Activated CD4-positive, alpha-beta T cell treated with anti-CD3 and anti-CD28 coated beads, Interleukin-2, amount 50 U/mL, for 16 hours (primary cell): ENCODE data around the gene ART1.
"Not testable (repeated sequence)": the region's sequence is repeated elsewhere in the genome, so short reads cannot be mapped to it uniquely, and the experiment has no call there.

Source experiments
- DNase-seq: peaks from one replicate; pipeline ENCODE4 v3.0.0-alpha.2; 2020

Gene ART1, protein sequence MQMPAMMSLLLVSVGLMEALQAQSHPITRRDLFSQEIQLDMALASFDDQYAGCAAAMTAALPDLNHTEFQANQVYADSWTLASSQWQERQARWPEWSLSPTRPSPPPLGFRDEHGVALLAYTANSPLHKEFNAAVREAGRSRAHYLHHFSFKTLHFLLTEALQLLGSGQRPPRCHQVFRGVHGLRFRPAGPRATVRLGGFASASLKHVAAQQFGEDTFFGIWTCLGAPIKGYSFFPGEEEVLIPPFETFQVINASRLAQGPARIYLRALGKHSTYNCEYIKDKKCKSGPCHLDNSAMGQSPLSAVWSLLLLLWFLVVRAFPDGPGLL

GRCh38 chr11:3644817-3645235 lies at the start of gene ART1:
Gene ART1, plus strand, starts transcription at chr11:3645128. Its CDS starts 14,086 bp downstream, at chr11:3659214.
- DNase-seq = no peak

GRCh38 chr11:3597743-3598142 lies 47.2 kb upstream of the ART1 start:
- DNase-seq = not testable (repeated sequence)

DNA sequence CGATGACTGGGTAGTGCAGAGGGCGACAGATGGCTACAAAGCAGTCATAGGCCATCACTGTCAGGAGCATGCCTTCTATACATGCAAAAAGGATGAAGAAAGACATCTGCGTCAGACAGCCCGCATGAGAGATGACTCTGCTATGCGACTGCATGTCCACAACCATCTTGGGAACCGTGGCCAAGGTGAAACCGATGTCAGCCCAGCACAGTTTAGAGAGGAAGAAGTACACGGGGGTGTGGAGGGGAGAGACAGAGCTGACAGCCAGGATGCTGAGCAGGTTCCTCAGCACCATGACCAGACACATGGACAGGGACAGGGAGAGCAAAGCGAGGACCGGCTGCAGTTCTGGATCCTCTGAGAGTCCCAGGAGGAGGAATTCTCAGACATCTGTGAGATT lies 44.7 kb upstream of the ART1 start:
- not testable (repeated sequence) for DNase-seq

GRCh38 chr11:3604167-3604566 lies 40.8 kb upstream of the ART1 start:
- DNase-seq = no peak

DNA sequence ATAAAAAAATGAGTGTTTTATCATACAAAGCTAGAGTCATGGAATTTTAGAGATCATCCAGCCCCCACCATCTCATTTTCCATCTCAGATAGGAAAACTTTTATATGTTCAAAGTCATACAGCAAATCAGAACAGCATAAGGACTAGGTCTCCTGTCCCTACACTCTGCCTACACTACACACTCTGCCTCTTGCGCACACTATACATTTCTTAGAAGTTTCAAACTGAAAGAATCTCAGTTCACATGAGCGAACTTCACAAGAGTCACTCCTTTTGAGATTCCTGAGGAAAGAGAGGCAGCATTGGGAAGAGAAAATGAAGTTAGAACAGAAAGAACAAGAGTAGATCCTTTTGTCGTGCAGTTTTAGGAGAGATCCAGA lies 39.7 kb upstream of the ART1 start:
- DNase-seq = no peak

GRCh38 chr11:3605771-3606203 lies 39.1 kb upstream of the ART1 start:
- DNase-seq = no peak

- DNase-seq = peak; percentile 37
Observed at GRCh38 chr11:3609416-3610265, 35.3 kb upstream of the ART1 start.

DNA sequence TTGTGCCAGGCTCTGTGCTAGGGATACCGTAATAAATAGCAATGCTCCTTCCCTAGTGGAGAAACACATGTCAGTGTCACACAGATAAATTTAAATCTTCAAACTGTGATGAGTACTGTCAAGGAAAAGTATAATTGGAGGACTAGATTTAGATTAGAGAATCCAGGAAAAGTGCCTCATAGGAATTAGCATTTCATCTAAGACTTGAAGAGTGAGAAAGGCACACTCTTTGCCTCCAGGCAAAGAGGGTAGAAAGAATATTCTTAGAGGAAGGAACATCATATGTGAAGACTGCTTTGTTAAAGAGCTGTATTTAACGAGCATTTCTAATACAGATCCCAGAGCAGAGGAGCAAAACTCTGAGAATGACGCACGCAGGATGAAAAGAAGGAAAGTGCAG lies 34.1 kb upstream of the ART1 start:
- no peak for DNase-seq

DNA sequence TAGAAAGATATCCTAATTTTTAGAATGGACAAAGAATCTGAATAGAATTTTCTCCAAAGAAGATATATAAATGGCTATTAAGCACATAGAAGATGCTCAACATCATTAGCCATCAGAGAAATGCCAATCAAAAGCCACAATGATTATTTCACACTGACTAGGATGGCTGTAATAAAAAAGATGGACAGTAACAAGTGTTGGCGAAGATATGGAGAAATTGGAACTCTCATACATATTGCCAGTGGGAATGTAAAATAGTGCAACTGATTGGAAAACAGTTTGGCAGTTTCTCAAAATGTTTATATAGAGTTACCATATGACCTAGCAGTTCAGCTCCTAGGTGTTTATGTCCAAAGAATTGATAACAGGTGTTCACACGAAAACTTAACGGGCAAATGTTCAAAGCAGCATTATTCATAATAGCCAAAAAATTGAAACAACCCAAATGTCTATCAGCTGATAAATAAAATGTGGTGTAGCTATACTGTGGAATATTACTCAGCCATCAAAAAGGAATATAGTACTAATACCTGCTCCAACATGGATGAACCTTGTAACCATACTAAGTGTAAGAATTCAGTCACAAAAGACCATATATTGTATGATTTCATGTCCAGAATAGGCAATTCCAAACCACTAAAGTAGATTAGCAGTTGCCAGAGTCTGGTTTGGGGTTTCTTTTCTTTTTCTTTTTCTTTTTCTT lies 32.8 kb upstream of the ART1 start:
- no peak for DNase-seq

DNA sequence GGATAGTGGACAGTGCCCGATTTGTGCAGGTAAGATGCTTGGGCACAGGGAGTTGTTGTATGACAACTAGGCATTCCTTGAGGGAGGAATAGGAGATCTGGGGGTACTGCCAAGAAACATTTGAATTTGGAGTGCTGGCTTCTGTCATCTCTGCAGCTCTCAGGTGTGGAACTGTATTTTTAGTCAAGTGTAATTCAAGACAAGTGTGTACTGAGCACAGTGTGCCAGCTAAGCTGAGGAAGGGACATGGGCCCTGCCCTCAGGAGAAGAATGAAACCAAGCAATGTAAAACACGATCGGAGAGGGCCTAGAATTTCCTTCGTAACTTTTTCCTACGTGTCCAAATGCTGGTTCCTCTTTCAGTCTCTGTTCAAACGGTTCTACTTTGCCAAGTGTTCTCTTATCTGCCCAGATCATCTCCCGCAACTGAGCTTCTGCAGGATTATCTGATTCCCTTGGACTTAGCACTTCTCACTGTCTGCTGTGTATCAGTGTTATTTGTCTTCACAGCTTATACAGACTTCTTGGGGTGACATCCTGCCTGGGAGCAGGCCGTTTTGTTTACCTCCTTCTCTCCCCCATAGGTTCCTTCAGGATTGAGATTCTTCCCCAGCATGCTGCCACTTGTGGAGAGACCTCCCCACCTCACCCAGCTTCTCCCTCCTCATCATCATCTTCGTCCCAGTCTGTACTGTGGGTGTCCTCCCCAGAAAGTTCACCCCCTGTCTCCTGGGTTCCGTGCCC lies 30.8 kb upstream of the ART1 start:
- DNase-seq = no peak

DNA sequence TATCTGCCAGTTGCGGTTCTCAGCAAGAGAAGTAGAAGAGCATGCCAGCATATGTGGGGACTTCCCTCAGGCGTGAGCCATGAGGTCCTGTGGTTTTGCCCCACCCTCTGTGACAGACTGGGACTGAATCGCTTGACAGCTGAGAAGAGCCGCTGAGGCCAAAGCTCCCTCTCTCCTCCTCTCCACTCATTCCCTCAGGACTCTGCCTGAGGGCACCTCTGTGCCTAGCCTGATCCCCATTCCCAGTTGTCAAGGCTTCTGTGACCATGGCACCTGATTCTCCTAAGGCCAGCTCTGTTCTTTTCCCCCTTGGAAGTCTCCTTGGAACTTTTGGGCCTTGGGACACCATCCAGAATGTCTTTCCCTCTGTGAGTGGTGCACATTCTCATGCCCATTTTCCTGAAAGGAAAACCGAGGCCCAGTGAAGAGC lies 30.2 kb upstream of the ART1 start:
- DNase-seq = peak; percentile 35

DNA sequence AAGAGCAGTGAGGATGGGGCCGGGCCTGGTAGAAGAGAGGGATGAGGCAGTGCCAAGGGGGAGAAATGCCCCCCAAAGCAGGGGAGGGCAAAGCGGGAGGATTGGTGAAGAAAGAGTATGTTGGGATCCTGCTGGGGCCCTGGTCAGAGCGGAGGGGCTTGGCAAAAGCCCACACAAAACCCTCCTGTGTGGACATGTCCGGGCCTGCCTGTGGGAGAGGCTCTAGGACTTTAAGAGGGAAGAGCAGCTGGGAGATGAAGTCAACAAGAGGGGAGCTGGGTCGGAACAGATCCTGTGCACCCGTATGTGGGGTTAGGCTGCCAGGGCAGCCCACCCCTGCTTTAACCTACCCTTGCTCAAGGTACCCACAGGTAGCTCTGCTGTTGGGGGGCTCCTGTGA lies 28.9 kb upstream of the ART1 start:
- DNase-seq = no peak

GRCh38 chr11:3616721-3617460 lies 28.0 kb upstream of the ART1 start:
- no peak for DNase-seq

DNA sequence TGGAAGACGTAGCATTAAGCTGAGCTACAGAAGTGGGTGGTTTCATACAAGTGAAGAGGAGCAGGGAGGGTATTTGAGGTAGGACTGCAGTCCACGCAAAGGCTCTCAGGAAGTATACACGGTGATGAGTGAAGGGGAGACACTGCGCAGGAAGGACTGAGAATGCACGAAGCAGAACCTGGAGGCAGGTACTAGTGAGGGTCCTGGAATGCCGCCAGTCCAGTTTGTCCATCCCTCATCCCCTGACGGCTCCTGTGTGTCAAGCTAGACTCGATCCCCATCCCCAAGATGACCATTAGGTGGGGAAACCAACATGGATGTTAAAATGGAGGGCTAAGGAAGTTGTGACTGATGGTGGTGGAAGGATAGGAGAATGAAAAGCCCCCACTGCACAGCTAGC lies 26.9 kb upstream of the ART1 start:
- DNase-seq = no peak

GRCh38 chr11:3622521-3622920 lies 22.4 kb upstream of the ART1 start:
- DNase-seq = no peak

DNA sequence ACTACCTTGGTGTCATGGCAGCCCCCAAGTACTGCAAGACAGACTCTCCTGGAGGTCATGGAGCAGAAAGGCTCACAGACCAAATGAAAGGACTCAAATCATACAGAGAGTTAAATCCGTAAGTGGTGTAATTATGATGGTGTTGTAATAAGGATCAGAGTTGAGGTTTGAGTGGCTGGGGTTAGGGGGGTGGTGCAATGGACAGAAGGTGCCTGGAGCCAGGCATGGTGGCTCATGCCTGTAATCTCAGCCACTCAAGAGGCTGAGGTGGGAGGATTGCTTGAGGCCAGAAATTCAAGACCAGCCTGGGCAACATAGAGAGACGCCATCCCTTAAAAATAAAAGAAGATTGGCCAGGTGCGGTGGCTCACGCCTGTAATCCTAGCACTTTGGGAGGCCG lies 21.8 kb upstream of the ART1 start:
- DNase-seq = no peak

DNA sequence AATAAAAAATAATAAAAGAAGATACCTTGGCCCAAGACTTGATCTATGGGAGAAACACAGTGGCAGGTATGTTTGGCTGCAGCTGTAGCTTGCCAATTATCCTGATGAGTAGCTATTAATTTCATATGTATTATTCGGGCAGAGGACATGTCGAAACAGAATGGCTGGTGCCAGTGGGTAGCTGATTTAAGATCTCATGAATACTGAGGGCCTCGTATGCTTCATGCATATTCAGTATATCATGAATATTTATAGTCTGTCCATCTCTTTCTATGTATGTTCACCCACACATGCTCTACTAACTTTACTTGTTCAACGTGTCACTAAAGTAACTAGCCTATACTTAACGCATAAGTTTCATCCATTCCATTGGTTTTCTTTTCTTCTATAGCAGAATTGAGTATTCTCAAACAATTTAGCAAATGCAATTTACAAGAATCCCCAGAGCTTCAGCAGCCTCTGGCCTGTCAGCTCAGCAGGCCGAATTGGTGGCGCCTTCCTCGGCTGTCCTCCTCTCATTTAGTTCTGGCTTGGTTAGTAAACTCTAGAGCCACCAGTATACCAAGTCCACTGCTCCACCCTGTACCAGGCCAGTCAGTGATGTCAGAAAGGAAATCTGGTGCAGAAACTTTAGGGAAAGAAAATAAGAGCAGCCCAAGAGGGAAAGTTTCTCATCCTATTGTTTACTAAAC lies 21.0 kb upstream of the ART1 start:
- no peak for DNase-seq

DNA sequence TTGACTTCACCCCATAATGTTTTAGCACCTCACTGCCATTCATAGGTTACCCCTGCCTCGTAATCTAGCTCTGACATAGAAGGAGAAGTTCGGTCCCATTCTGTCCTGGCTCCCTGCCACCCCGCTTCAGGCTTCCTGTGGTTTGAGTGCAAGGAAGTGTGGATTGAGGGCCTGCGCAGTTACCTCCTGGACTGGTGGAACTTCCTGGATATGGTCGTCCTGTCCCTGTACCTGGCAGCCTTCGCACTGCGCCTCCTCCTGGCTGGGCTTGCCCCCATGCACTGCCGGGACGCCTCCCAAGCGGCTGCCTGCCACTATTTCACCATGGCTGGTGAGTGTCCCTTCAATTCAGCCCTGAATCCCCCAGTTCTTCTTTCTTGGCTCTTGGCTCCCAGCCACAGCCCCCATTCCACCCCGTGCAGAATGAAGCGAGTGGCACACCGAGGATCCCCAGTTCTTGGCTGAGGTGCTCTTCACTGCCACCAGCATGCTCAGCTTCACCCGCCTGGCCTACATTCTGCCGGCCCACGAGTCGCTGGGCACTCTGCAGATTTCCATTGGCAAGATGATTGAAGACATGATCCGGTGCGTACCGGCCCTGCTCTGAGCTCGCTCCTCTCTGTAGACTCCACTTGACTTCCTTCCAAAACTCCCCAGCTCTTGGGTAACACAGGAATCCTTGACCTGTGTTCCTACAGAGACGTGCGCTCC lies 18.5 kb upstream of the ART1 start:
- no peak for DNase-seq

GRCh38 chr11:3627291-3627690 lies 17.6 kb upstream of the ART1 start:
- DNase-seq = no peak

DNA sequence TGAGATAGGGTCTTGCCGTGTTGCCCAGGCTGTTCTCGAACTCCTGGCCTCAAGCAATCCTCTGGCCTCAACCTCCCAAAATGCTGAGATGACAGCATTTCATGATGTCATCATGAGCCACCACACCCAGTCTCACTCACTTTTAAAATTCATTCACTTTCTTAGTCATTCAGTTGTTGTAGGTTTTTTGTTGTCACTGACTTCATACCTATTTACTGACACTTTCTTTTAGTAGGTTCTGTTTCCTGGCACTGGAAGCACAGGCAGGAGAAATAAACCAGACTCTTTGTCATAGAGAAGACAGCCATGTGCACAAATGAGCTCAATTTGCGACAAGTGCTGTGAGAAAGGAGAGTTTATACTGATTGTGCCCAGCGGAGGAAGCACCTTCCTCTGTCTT lies 13.6 kb upstream of the ART1 start:
- DNase-seq = no peak
